GM19468 (cell line): Measurements from ENCODE around the gene GNE.
"Not testable (repeated sequence)": the region's sequence is repeated elsewhere in the genome, so short reads cannot be mapped to it uniquely, and the experiment has no call there.

Experiments
- ATAC-seq: cut with Tn5 transposase; IDR thresholded peaks from one replicate; pipeline ENCODE4 v1.9.1; 2021; ENCODE audit warnings: mild to moderate bottlenecking, moderate library complexity, moderate number of reproducible peaks; ENCODE audit not compliant: unreplicated experiment; ENCODE audit errors: extremely low read depth

GNE gene

GRCh38 chr9:36258208-36258995 is at the start of gene GNE:
TSS of gene GNE (minus strand) at chr9:36258448. CDS start at chr9:36249355, 9,093 bp downstream.
- ATAC-seq: peak; percentile 75

- no peak for ATAC-seq
These were observed 48.4 kb upstream of the GNE start for GRCh38 chr9:36306471-36307306.

GRCh38 chr9:36304366-36304765 is 46.1 kb upstream of the GNE start:
- ATAC-seq: not testable (repeated sequence)

GRCh38 chr9:36301227-36301626 is 43.0 kb upstream of the GNE start:
- no peak for ATAC-seq

GRCh38 chr9:36298566-36298965 is 40.3 kb upstream of the GNE start:
- no peak for ATAC-seq

GRCh38 chr9:36297798-36298197 is 39.5 kb upstream of the GNE start:
- no peak for ATAC-seq

- not testable (repeated sequence) for ATAC-seq
These were observed 36.7 kb upstream of the GNE start for GRCh38 chr9:36294996-36295395.

GRCh38 chr9:36293918-36294317 is 35.7 kb upstream of the GNE start:
- ATAC-seq: no peak

GRCh38 chr9:36293171-36293570 is 34.9 kb upstream of the GNE start:
- ATAC-seq: no peak

GRCh38 chr9:36292641-36293040 is 34.4 kb upstream of the GNE start:
- ATAC-seq: no peak

GRCh38 chr9:36290996-36291395 is 32.7 kb upstream of the GNE start:
- no peak for ATAC-seq

GRCh38 chr9:36289836-36290435 is 31.7 kb upstream of the GNE start:
- ATAC-seq: no peak

- ATAC-seq: no peak
These were observed 29.8 kb upstream of the GNE start for GRCh38 chr9:36288070-36288469.

- ATAC-seq: no peak
These were observed 28.1 kb upstream of the GNE start for GRCh38 chr9:36286388-36286787.

- no peak for ATAC-seq
These were observed 26.0 kb upstream of the GNE start for GRCh38 chr9:36284226-36284625.

GRCh38 chr9:36282275-36282674 is 24.0 kb upstream of the GNE start:
- no peak for ATAC-seq

GRCh38 chr9:36280989-36281388 is 22.7 kb upstream of the GNE start:
- no peak for ATAC-seq

GRCh38 chr9:36278243-36278642 is 20.0 kb upstream of the GNE start:
- no peak for ATAC-seq

GRCh38 chr9:36276781-36277181 is 18.5 kb upstream of the GNE start:
- ATAC-seq: no peak

- no peak for ATAC-seq
These were observed 18.0 kb upstream of the GNE start for GRCh38 chr9:36276254-36276653.

GRCh38 chr9:36275060-36275459 is 16.8 kb upstream of the GNE start:
- no peak for ATAC-seq
